MM.1S (cell line): Measurements from ENCODE around the gene FAM193B.

Source experiments
- DNase-seq: peaks from one replicate; pipeline ENCODE4 v3.0.0-alpha.2; 2015
- H2AFZ ChIP-seq: fragments of 300-600 bp; sonication (generic); 2 replicates; pipeline ENCODE4 v1.6.0; 2016; ENCODE audit warnings: antibody characterized with exemption, low read length
- H3F3A ChIP-seq: fragments of 300-600 bp; sonication (generic); 2 replicates; pipeline ENCODE4 v1.6.1; 2016; ENCODE audit warnings: mild to moderate bottlenecking, antibody characterized with exemption, low read length, moderate library complexity, mixed read lengths; ENCODE audit not compliant: insufficient read depth
- H3K27ac ChIP-seq: fragments of 300-600 bp; sonication (generic); 2 replicates; pipeline ENCODE4 v1.5.1; 2016; ENCODE audit warnings: mild to moderate bottlenecking, low read length
- H3K27me3 ChIP-seq: fragments of 300-600 bp; sonication (generic); replicated peaks from 2 replicates; pipeline ENCODE4 v1.6.0; 2016; ENCODE audit warnings: low read length; ENCODE audit not compliant: insufficient read depth
- H3K36me3 ChIP-seq: fragments of 300-600 bp; sonication (generic); replicated peaks from 2 replicates; pipeline ENCODE4 v1.6.1; 2016; ENCODE audit warnings: mild to moderate bottlenecking, low read length, mixed read lengths; ENCODE audit not compliant: insufficient read depth
- H3K4me1 ChIP-seq: fragments of 300-600 bp; sonication (generic); 2 replicates; pipeline ENCODE4 v1.6.1; 2016; ENCODE audit warnings: low read length, mixed read lengths
- H3K4me2 ChIP-seq: fragments of 300-600 bp; sonication (generic); 2 replicates; pipeline ENCODE4 v1.6.0; 2016; ENCODE audit warnings: low read depth, low read length
- H3K4me3 ChIP-seq: fragments of 300-600 bp; sonication (generic); 2 replicates; pipeline ENCODE4 v1.5.1; 2016; ENCODE audit warnings: low read length, mixed read lengths
- H3K79me2 ChIP-seq: fragments of 300-600 bp; sonication (generic); 2 replicates; pipeline ENCODE4 v1.6.1; 2016; ENCODE audit warnings: mixed run types, low read length, mixed read lengths
- H3K9ac ChIP-seq: fragments of 300-600 bp; sonication (generic); 2 replicates; pipeline ENCODE4 v1.6.1; 2016; ENCODE audit warnings: low read length, mixed read lengths
- H3K9me2 ChIP-seq: fragments of 300-600 bp; sonication (generic); replicated peaks from 2 replicates; pipeline ENCODE4 v1.6.1; 2016; ENCODE audit warnings: mild to moderate bottlenecking, low read length, mixed read lengths; ENCODE audit not compliant: insufficient read depth
- H3K9me3 ChIP-seq: fragments of 300-600 bp; sonication (generic); replicated peaks from 2 replicates; pipeline ENCODE4 v1.6.1; 2016; ENCODE audit warnings: mild to moderate bottlenecking, low read length, mixed read lengths; ENCODE audit not compliant: insufficient read depth
- H4K20me1 ChIP-seq: fragments of 300-600 bp; sonication (generic); 2 replicates; pipeline ENCODE4 v1.6.1; 2016; ENCODE audit warnings: mild to moderate bottlenecking, low read length, moderate library complexity, mixed read lengths; ENCODE audit not compliant: insufficient read depth
- CTCF ChIP-seq: fragments of 300-600 bp; sonication (generic); IDR thresholded peaks from 2 replicates; pipeline ENCODE4 v1.5.1; 2016; ENCODE audit warnings: antibody characterized with exemption, low read length, mixed read lengths
- EZH2 ChIP-seq: fragments of 300-600 bp; sonication (generic); optimal IDR thresholded peaks from 2 replicates; pipeline ENCODE3; 2017; ENCODE audit warnings: low read depth, mild to moderate bottlenecking, antibody characterized with exemption, low read length, mixed read lengths
- EZH2phosphoT487 ChIP-seq: fragments of 300-600 bp; sonication (generic); IDR thresholded peaks from 2 replicates; pipeline ENCODE4 v1.6.1; 2018; ENCODE audit warnings: antibody characterized with exemption, low read length

FAM193B gene

GRCh38 chr5:177553671-177554429 is 513 bp downstream of the FAM193B start:
- DNase-seq = peak; percentile 10
- peak overlapping the region; percentile 63 for H3K9ac ChIP-seq
- H3K27me3 ChIP-seq = no peaks in the 10 kb centered on the region
- no peaks in the 10 kb centered on the region for H3K9me3 ChIP-seq
- H3K4me3 ChIP-seq = peak overlapping the region; percentile 85
- H3K4me1 ChIP-seq = peaks cover 7% of the 10 kb centered on the region
- H4K20me1 ChIP-seq = peaks cover 8% of the 10 kb centered on the region; the same call in 1 of the 2 replicates
- no peaks in the 10 kb centered on the region for H3F3A ChIP-seq
- H3K27ac ChIP-seq = no peak overlapping the region
- TF ChIP-seq EZH2 (no peak), EZH2phosphoT487 (no peak), CTCF (no peak)
- peak overlapping the region; percentile 95 for H3K4me2 ChIP-seq
- no peaks in the 10 kb centered on the region for H3K9me2 ChIP-seq
- no peaks in the 10 kb centered on the region for H3K36me3 ChIP-seq
- H2AFZ ChIP-seq = peak overlapping the region; percentile 66
- H3K79me2 ChIP-seq = peaks cover 56% of the 10 kb centered on the region

GRCh38 chr5:177552839-177553455 is 1.4 kb downstream of the FAM193B start:
- TF ChIP-seq CTCF (no peak), EZH2 (no peak), EZH2phosphoT487 (no peak)
- Histone ChIP-seq H3K4me1 (peaks cover 7% of the 10 kb centered on the region), H3K9me2 (no peaks in the 10 kb centered on the region), H3K4me3 (peak overlapping the region; percentile 85), H4K20me1 (peaks cover 8% of the 10 kb centered on the region; the same call in 1 of the 2 replicates), H3K9me3 (no peaks in the 10 kb centered on the region), H3K79me2 (peaks cover 65% of the 10 kb centered on the region), H3K36me3 (no peaks in the 10 kb centered on the region), H3F3A (no peaks in the 10 kb centered on the region), H3K27ac (no peak overlapping the region), H3K4me2 (peak overlapping the region; percentile 95), H3K9ac (peak overlapping the region; percentile 63; the same call in 1 of the 2 replicates), H2AFZ (no peak overlapping the region), H3K27me3 (no peaks in the 10 kb centered on the region)
- no peak for DNase-seq

GRCh38 chr5:177550122-177550521 is 4.2 kb downstream of the FAM193B start:
- no peak overlapping the region for H3K4me2 ChIP-seq
- H3F3A ChIP-seq = no peaks in the 10 kb centered on the region
- TF ChIP-seq CTCF (no peak), EZH2phosphoT487 (no peak), EZH2 (no peak)
- no peak for DNase-seq
- H3K4me1 ChIP-seq = peaks cover 7% of the 10 kb centered on the region
- no peak overlapping the region for H2AFZ ChIP-seq
- H4K20me1 ChIP-seq = peaks cover 8% of the 10 kb centered on the region; the same call in 1 of the 2 replicates
- no peak overlapping the region for H3K9ac ChIP-seq
- no peak overlapping the region for H3K4me3 ChIP-seq
- no peaks in the 10 kb centered on the region for H3K27me3 ChIP-seq
- H3K9me2 ChIP-seq = no peaks in the 10 kb centered on the region
- no peak overlapping the region for H3K27ac ChIP-seq
- no peaks in the 10 kb centered on the region for H3K36me3 ChIP-seq
- H3K9me3 ChIP-seq = no peaks in the 10 kb centered on the region
- peaks cover 89% of the 10 kb centered on the region for H3K79me2 ChIP-seq
